ENCODE results near the gene COX6B2. TPM values are rescaled to one million over a fixed set of nuclear protein-coding genes. Genes with fewer than 3 reads are reported as not detected.
A peak's percentile ranks its signal among the peaks of the same experiment; 100 is the strongest.

COX6B2 gene
- total RNA-seq, 1 experiment from 2014 or later, result 5.6 TPM

GRCh38 chr19:55304980-55305379 lies 49.5 kb downstream of the COX6B2 start:
- Histone ChIP-seq H3K27me3 (ENCODE audit: control insufficient read depth, insufficient read depth, low read length) (no peaks in the 10 kb centered on the region), H3K9me3 (ENCODE audit: control insufficient read depth, insufficient read depth, low read depth, low read length) (no peaks in the 10 kb centered on the region), H3K36me3 (ENCODE audit: control insufficient read depth, insufficient read depth, low read length) (no peaks in the 10 kb centered on the region), H3K27ac (ENCODE audit: low read length) (no peak overlapping the region), H3K4me1 (ENCODE audit: control insufficient read depth, insufficient read depth, low read length) (peaks cover 8% of the 10 kb centered on the region), H3K4me3 (ENCODE audit: low read depth in 2 of 2, low read length in 2 of 2) (no peak overlapping the region)
- POLR2A ChIA-PET, result no interaction called here
- TF ChIP-seq POLR2AphosphoS5 (IDR thresholded peaks at IDR 0.05; ENCODE audit: low read depth, low read length), result no peak
- no peak for TF ChIP-seq REST (IDR thresholded peaks at IDR 0.05; ENCODE audit: insufficient read depth in 1 of 2, low read depth in 2 of 2, low read length in 1 of 2)
- no peak for TF ChIP-seq SIN3A (IDR thresholded peaks at IDR 0.05; ENCODE audit: borderline replicate concordance, insufficient read depth, low read depth, low read length)
- TF ChIP-seq TCF7L2 (IDR thresholded peaks at IDR 0.05; ENCODE audit: low read depth, low read length), result no peak
- TF ChIP-seq, protein P1, sequence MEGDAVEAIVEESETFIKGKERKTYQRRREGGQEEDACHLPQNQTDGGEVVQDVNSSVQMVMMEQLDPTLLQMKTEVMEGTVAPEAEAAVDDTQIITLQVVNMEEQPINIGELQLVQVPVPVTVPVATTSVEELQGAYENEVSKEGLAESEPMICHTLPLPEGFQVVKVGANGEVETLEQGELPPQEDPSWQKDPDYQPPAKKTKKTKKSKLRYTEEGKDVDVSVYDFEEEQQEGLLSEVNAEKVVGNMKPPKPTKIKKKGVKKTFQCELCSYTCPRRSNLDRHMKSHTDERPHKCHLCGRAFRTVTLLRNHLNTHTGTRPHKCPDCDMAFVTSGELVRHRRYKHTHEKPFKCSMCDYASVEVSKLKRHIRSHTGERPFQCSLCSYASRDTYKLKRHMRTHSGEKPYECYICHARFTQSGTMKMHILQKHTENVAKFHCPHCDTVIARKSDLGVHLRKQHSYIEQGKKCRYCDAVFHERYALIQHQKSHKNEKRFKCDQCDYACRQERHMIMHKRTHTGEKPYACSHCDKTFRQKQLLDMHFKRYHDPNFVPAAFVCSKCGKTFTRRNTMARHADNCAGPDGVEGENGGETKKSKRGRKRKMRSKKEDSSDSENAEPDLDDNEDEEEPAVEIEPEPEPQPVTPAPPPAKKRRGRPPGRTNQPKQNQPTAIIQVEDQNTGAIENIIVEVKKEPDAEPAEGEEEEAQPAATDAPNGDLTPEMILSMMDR (IDR thresholded peaks at IDR 0.05), result no peak
- no TSS peak for BruUV-seq (replicated peaks)
- ATAC-seq (peak; percentile 9; the same call in 1 of the 2 replicates), DNase-seq (ENCODE audit: low read depth, low spot score) (no peak)
- CTCF ChIA-PET, result no interaction called here
- intact Hi-C loops (cut with micrococcal nuclease; ENCODE audit: unreplicated experiment), result no loop called here
- in situ Hi-C loops (cut with HindIII; ENCODE audit: low pct_unique_long_range_greater_than_20kb, low sequenced_read_pairs), result no loop called here

DNA sequence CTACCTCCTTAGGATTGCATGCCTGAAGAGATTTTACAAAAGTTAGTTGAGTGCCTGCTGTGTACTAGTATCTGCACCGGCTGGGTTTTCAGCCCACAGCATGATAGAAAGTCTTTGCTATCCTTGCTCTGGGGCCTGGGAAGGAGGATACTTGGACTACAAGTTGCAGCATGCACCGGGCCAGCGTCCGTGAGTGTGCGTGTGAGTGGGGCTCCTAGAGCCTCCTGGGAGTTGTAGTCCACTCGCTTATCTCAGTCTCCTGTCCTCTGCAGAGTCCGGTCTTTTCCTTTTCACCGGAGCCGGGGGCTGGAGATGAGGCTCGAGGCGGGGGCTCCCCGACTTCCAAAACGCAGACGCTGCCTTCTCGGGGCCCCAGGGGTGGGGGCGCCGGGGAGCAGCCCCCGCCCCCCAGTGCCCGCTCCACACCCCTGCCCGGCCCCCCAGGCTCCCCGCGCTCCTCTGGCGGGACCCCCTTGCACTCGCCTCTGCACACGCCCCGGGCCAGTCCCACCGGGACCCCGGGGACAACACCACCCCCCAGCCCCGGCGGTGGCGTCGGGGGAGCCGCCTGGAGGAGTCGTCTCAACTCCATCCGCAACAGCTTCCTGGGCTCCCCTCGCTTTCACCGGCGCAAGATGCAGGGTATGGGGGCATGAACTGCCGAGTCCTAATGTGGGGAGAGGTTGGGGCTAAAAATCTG lies 50.1 kb downstream of the COX6B2 start:
- TF ChIP-seq, protein P1 (IDR thresholded peaks at IDR 0.05), result no peak
- TF ChIP-seq SIN3A (IDR thresholded peaks at IDR 0.05; ENCODE audit: borderline replicate concordance, insufficient read depth, low read depth, low read length) (no peak), POLR2AphosphoS5 (IDR thresholded peaks at IDR 0.05; ENCODE audit: low read depth, low read length) (no peak), TCF7L2 (IDR thresholded peaks at IDR 0.05; ENCODE audit: low read depth, low read length) (no peak)
- in situ Hi-C loops (cut with HindIII; ENCODE audit: low pct_unique_long_range_greater_than_20kb, low sequenced_read_pairs) (no loop called here), intact Hi-C loops (cut with micrococcal nuclease; ENCODE audit: unreplicated experiment) (no loop called here)
- Histone ChIP-seq H3K27me3 (ENCODE audit: control insufficient read depth, insufficient read depth, low read length) (no peaks in the 10 kb centered on the region), H3K27ac (ENCODE audit: low read length) (no peak overlapping the region), H3K9me3 (ENCODE audit: control insufficient read depth, insufficient read depth, low read depth, low read length) (no peaks in the 10 kb centered on the region), H3K36me3 (ENCODE audit: control insufficient read depth, insufficient read depth, low read length) (no peaks in the 10 kb centered on the region), H3K4me1 (ENCODE audit: control insufficient read depth, insufficient read depth, low read length) (peaks cover 8% of the 10 kb centered on the region), H3K4me3 (ENCODE audit: low read depth in 2 of 2, low read length in 2 of 2) (no peak overlapping the region)
- ATAC-seq (peak; percentile 87), DNase-seq (ENCODE audit: low read depth, low spot score) (no peak)
- no TSS peak for BruUV-seq (replicated peaks)
- CTCF ChIA-PET, result no interaction called here
- POLR2A ChIA-PET, result interaction anchor here (1.4 kb wide), 1 partner anchor 35 kb away, joined by 7 read pairs; the partner anchor contains the start of gene KMT5C

Measured in Panc1 (cell line).